Endothelial cell of umbilical vein (primary cell): ENCODE results near the gene PROB1. TPM values are rescaled to one million over a fixed set of nuclear protein-coding genes. Genes with fewer than 3 reads are reported as not detected.

ENCODE experiments used
- BruUV-seq: library from RNA; stranded (reverse); fragments of 400-500 nt; replicated peaks from 2 replicates; lab custom pipeline; 2021; lab: Mats Ljungman, UMichigan
- CTCF ChIA-PET: fragments of 300-600, 350-600 bp; sonication (Branson Sonifier 250); formaldehyde crosslinking; loops from one replicate; lab custom pipeline; 2021; ENCODE audit warnings: antibody characterized with exemption, inconsistent platforms; lab: Charles Lee
- POLR2A ChIA-PET: fragments of 300-600, 350-600 bp; sonication (Branson Sonifier 250); formaldehyde crosslinking; loops from one replicate; lab custom pipeline; 2021; ENCODE audit warnings: antibody characterized with exemption, inconsistent platforms; lab: Charles Lee
- DNase-seq: peaks from one replicate; pipeline ENCODE4 v3.0.0-alpha.2; 2011; ENCODE audit warnings: low read depth, low spot score
- FAIRE-seq: peaks from 2 replicates; lab custom pipeline; 2011; peaks lifted over from hg19 to GRCh38; lab: Jason Lieb, UNC
- H2AFZ ChIP-seq: 2 replicates; pipeline ENCODE4 v1.6.0; 2012; ENCODE audit warnings: low read depth, low read length, control low read depth, inconsistent platforms
- H3K27ac ChIP-seq: 2 replicates; pipeline ENCODE4 v1.5.1; 2011; ENCODE audit warnings: low read depth, mild to moderate bottlenecking, control low read depth, low read length, moderate library complexity; ENCODE audit not compliant: insufficient read depth
- H3K27me3 ChIP-seq, 2 experiments: 2 replicates each; pipeline versions ENCODE4 v1.6.0 to v1.6.1; 2011; ENCODE audit warnings: low read length in 2 of 2, mixed read lengths in 1 of 2; ENCODE audit not compliant: control insufficient read depth in 2 of 2, insufficient read depth in 2 of 2
- H3K36me3 ChIP-seq, 2 experiments: 2 replicates in 1 of 2; 3 replicates in 1 of 2; pipeline ENCODE4 v1.5.1; 2011; ENCODE audit warnings: low read length in 2 of 2, mild to moderate bottlenecking in 1 of 2, moderate library complexity in 1 of 2; ENCODE audit not compliant: control insufficient read depth in 2 of 2, insufficient read depth in 2 of 2; ENCODE audit errors: extremely low read depth in 1 of 2
- H3K4me1 ChIP-seq: 3 replicates; pipeline ENCODE4 v1.5.1; 2011; ENCODE audit warnings: mild to moderate bottlenecking, low read length; ENCODE audit not compliant: control insufficient read depth, insufficient read depth; ENCODE audit errors: extremely low read depth
- H3K4me2 ChIP-seq: 2 replicates; pipeline ENCODE4 v1.6.1; 2011; ENCODE audit warnings: low read length, control low read depth, mixed read lengths; ENCODE audit not compliant: insufficient read depth
- H3K4me3 ChIP-seq, 3 experiments: fragments of 200-600 bp in 1 of 3; sonication (generic), shearing (Covaris generic) in 1 of 3; replicated peaks in 1 of 3; 2 replicates each; pipeline ENCODE4 v1.5.1; 2011 to 2016; ENCODE audit warnings: control low read depth in 3 of 3, low read length in 3 of 3, mild to moderate bottlenecking in 2 of 3, inconsistent platforms in 1 of 3, low read depth in 1 of 3, moderate library complexity in 1 of 3; ENCODE audit not compliant: insufficient read depth in 1 of 3
- H3K79me2 ChIP-seq: 2 replicates; pipeline ENCODE4 v1.6.0; 2012; ENCODE audit warnings: low read length, inconsistent platforms; ENCODE audit not compliant: control insufficient read depth, insufficient read depth
- H3K9ac ChIP-seq: replicated peaks from 2 replicates; pipeline ENCODE3; 2011; ENCODE audit warnings: low read length, control low read depth; ENCODE audit not compliant: insufficient read depth; ENCODE audit errors: extremely low read depth
- H3K9me1 ChIP-seq: replicated peaks from 3 replicates; pipeline ENCODE4 v1.6.0; 2011; ENCODE audit warnings: mild to moderate bottlenecking, low read length; ENCODE audit not compliant: control insufficient read depth, insufficient read depth; ENCODE audit errors: extremely low read depth
- H3K9me3 ChIP-seq: replicated peaks from 2 replicates; pipeline ENCODE4 v1.5.1; 2012; ENCODE audit warnings: low read length, inconsistent platforms; ENCODE audit not compliant: control insufficient read depth, insufficient read depth
- H4K20me1 ChIP-seq: replicated peaks from 2 replicates; pipeline ENCODE3; 2011; ENCODE audit warnings: mild to moderate bottlenecking, low read length; ENCODE audit not compliant: control insufficient read depth, insufficient read depth; ENCODE audit errors: extremely low read depth
- POLR2AphosphoS5 ChIP-seq: IDR thresholded peaks from 2 replicates; pipeline ENCODE4 v1.6.1; 2012; ENCODE audit warnings: low read depth, mild to moderate bottlenecking, control low read depth, low read length, moderate library complexity; ENCODE audit not compliant: insufficient read depth
- dilution Hi-C: fragments of 300-500 bp; cut with MboI; formaldehyde crosslinking; loops from one replicate; pipeline ENCODE4 v1.15.0; 2019; ENCODE audit warnings: low sequenced_read_pairs; ENCODE audit not compliant: extremely low pct_ligation_motif_present
- intact Hi-C: fragments of 100-400 bp; cut with micrococcal nuclease; formaldehyde crosslinking; loops from one replicate; pipeline ENCODE4 v1.10.0; 2022
- polyA plus RNA-seq, 4 experiments: library from polyadenylated mRNA; depleted of rRNA in 3 of 4; stranded (reverse) in 3 of 4; unstranded in 1 of 4; fragments of >200 nt; gene quantifications; 2 replicates each; pipeline versions ENCODE4 v1.2.1 to v1.2.3, GENCODE V29; 2011 to 2012; ENCODE audit warnings: missing spikeins in 1 of 4
- total RNA-seq: library from RNA; stranded (reverse); gene quantifications from 2 replicates; pipeline ENCODE4 v1.2.3, GENCODE V29; 2021
- TF ChIP-seq, protein P1 (sequence below), 2 donors: IDR thresholded peaks; 1 replicate in 1 of 2; 2 replicates in 1 of 2; pipeline ENCODE4 v1.5.1; 2011; ENCODE audit warnings: low read length in 2 of 2, mild to moderate bottlenecking in 2 of 2, moderate library complexity in 2 of 2, control low read depth in 1 of 2, inconsistent platforms in 1 of 2, low read depth in 1 of 2; ENCODE audit not compliant: insufficient read depth in 1 of 2; ENCODE audit errors: extremely low read depth in 1 of 2

Gene PROB1
- total and polyA plus RNA-seq, 2 donors (not counting 3 experiments of a cell fraction or from before 2014, with no cell fraction given), result 0.47 to 1.9 TPM

DNA sequence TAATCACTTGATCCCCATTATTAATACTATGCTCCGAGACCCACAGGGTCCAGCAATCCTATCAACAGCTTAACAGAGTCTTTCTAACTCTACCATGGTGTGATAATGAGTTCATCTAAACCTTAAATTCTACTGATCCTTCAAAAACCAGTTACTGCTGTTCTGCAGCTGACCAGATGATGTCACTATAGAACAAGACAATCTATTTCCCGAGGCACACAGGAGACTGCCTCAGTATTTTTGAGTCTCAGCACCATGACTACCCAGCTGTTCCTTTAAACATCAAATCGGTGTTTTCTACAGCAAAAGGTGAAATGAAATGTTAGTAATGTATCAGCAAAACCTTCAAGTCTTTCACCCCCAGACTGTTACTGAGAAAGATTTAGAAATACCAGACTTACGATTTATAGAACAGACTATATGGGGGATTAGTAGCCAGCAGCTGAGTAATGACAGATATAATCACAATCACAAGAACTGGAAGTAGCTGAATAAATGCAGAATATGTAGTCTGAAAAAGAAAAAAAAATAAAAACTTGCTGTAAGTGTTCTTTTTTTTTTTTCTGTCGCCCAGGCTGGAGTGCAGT lies 27.5 kb upstream of the PROB1 start:
- DNase-seq, result peak; percentile 79
- Histone ChIP-seq H3K27me3 (no peaks in the 10 kb centered on the region), H3K4me3 (no peak overlapping the region), H3K27ac (no peak overlapping the region), H2AFZ (no peak overlapping the region), H3K36me3 (peaks cover 11 to 24% of the 10 kb centered on the region in 2 experiments), H3K79me2 (no peaks in the 10 kb centered on the region), H3K9ac (no peak overlapping the region), H3K9me1 (no peaks in the 10 kb centered on the region), H4K20me1 (no peaks in the 10 kb centered on the region), H3K4me1 (peaks cover 25% of the 10 kb centered on the region), H3K4me2 (no peak overlapping the region), H3K9me3 (no peaks in the 10 kb centered on the region)
- dilution Hi-C loops, result no loop called here
- POLR2A ChIA-PET, result interaction anchor here (0.6 to 1.3 kb wide), 4 partner anchors 40 to 181 kb away, joined by 3 to 6 read pairs (median 4); partner anchors contain the start of gene ECSCR
- FAIRE-seq, result peak; percentile 97
- intact Hi-C loops, result loop anchor here (1.0 to 5.0 kb wide), 6 partner anchors 37 to 345 kb away; partner anchors contain the start of gene UBE2D2
- no peak for TF ChIP-seq POLR2AphosphoS5
- TF ChIP-seq, protein P1, sequence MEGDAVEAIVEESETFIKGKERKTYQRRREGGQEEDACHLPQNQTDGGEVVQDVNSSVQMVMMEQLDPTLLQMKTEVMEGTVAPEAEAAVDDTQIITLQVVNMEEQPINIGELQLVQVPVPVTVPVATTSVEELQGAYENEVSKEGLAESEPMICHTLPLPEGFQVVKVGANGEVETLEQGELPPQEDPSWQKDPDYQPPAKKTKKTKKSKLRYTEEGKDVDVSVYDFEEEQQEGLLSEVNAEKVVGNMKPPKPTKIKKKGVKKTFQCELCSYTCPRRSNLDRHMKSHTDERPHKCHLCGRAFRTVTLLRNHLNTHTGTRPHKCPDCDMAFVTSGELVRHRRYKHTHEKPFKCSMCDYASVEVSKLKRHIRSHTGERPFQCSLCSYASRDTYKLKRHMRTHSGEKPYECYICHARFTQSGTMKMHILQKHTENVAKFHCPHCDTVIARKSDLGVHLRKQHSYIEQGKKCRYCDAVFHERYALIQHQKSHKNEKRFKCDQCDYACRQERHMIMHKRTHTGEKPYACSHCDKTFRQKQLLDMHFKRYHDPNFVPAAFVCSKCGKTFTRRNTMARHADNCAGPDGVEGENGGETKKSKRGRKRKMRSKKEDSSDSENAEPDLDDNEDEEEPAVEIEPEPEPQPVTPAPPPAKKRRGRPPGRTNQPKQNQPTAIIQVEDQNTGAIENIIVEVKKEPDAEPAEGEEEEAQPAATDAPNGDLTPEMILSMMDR (IDR thresholded peaks at IDR 0.05; ENCODE audit: extremely low read depth in 1 of 2, insufficient read depth in 1 of 2, low read depth in 1 of 2, low read length in 2 of 2), result peak; percentile 63 to 81
- CTCF ChIA-PET, result interaction anchor here (0.6 to 9.0 kb wide), 45 partner anchors 8 to 856 kb away, joined by 3 to 191 read pairs (median 4); partner anchors contain the start of genes DNAJC18, ECSCR, STING1 and UBE2D2
- no TSS peak for BruUV-seq
